Cardiac septum (tissue), 1 donor: ENCODE measurements around the gene PDP2. TPM values are rescaled to one million over a fixed set of nuclear protein-coding genes. Genes with fewer than 3 reads are reported as not detected.

Experiments used
- total RNA-seq: library from RNA; stranded (reverse); fragmentation: NEBNext Ultra II Directional; extraction: Animal tissue kit (Norgen Biotek cat#: 25700); gene quantifications from one replicate; pipeline ENCODE4 v1.2.1, GENCODE V29; 2021
- donor health status: DM: no; HTN: no; CAD: no.

PDP2 gene
- total RNA-seq, 1 donor from 2014 or later = 2.7 TPM

Other genes starting within 250 kb of the PDP2 start
- 10.4 TPM for gene CMTM4, start 183.8 kb upstream of the PDP2 start, total RNA-seq
- gene DYNC1LI2, start 128.9 kb upstream of the PDP2 start, total RNA-seq = 123 TPM
- gene TERB1, start 78.9 kb upstream of the PDP2 start, total RNA-seq = not detected
- 31.1 TPM for gene NAE1, start 49.5 kb upstream of the PDP2 start, total RNA-seq
- gene CA7, start 36.1 kb upstream of the PDP2 start, total RNA-seq = not detected
- 0.35 TPM for gene CDH16, start 38.4 kb downstream of the PDP2 start, total RNA-seq
- gene RRAD, start 45.0 kb downstream of the PDP2 start, total RNA-seq = 245 TPM
- 118 TPM for gene CIAO2B, start 53.9 kb downstream of the PDP2 start, total RNA-seq
- gene CES2, start 55.0 kb downstream of the PDP2 start, total RNA-seq = 64.0 TPM
- gene CES3, start 80.8 kb downstream of the PDP2 start, total RNA-seq = 0.62 TPM
- gene CES4A, start 108.1 kb downstream of the PDP2 start, total RNA-seq = 11.9 TPM
- gene CBFB, start 148.6 kb downstream of the PDP2 start, total RNA-seq = 33.7 TPM
- 8.8 TPM for gene PHAF1, start 229.4 kb downstream of the PDP2 start, total RNA-seq